ENCODE data around the gene CHCHD3.

GRCh38 chr7:132771301-132771730, 310.6 kb downstream of the CHCHD3 start:
- TF ChIP-seq CSRNP3 (CRISPR knock-in tag; IDR thresholded peaks at IDR 0.05) (no peak), ZFP30 (CRISPR knock-in tag; IDR thresholded peaks at IDR 0.05) (no peak), POU6F1 (CRISPR knock-in tag; IDR thresholded peaks at IDR 0.05; ENCODE audit: borderline replicate concordance, low read depth) (no peak), PATZ1 (CRISPR knock-in tag; IDR thresholded peaks at IDR 0.05; ENCODE audit: borderline replicate concordance) (no peak), ESRRG (CRISPR knock-in tag; IDR thresholded peaks at IDR 0.05) (no peak), SNAI2 (CRISPR knock-in tag; IDR thresholded peaks at IDR 0.05) (no peak), CREB5 (CRISPR knock-in tag; IDR thresholded peaks at IDR 0.05; ENCODE audit: low read depth) (no peak), BACH2 (CRISPR knock-in tag; IDR thresholded peaks at IDR 0.05; ENCODE audit: borderline replicate concordance) (no peak), ZFP3 (CRISPR knock-in tag; IDR thresholded peaks at IDR 0.05) (no peak), ISL1 (CRISPR knock-in tag; IDR thresholded peaks at IDR 0.05) (no peak)

All from SK-N-SH treated with all-trans-retinoic acid at 6 μM for 48 hours (cell line).